ENCODE measurements around the gene TRPV5. TPM values are rescaled to one million over a fixed set of nuclear protein-coding genes. Genes with fewer than 3 reads are reported as not detected.

Gene TRPV5
- total RNA-seq, 2 experiments from 2014 or later = not detected

- ChIA-PET POLR2A (interaction anchor here (0.6 kb wide), 1 partner anchor 250 kb away, joined by 4 read pairs; no protein-coding TSS in a partner anchor), CTCF (interaction anchor here (1.1 to 7.8 kb wide), 4 partner anchors 14 to 356 kb away, joined by 3 to 42 read pairs (median 5); no protein-coding TSS in a partner anchor)
- DNase-seq (no peak), ATAC-seq (no peak)
- no peak overlapping the region for H3K4me3 Mint-ChIP-seq
- peaks cover 23% of the 10 kb centered on the region for H3K4me1 Mint-ChIP-seq
- intact Hi-C loops (cut with DNase I, micrococcal nuclease) = loop anchor here in 1 of 2 experiments (10.0 kb wide), 1 partner anchor 885 kb away; the partner anchor contains the start of gene TAS2R38
- no peaks in the 10 kb centered on the region for H3K9me3 Mint-ChIP-seq (ENCODE audit: low read depth)
- no peak overlapping the region for H3K27ac Mint-ChIP-seq
- no peaks in the 10 kb centered on the region for H3K27me3 Mint-ChIP-seq
- peaks cover 5% of the 10 kb centered on the region for H3K36me3 Mint-ChIP-seq (ENCODE audit: low read depth)
These were observed 74.1 kb downstream of the TRPV5 start for GRCh38 chr7:142859411-142859810.

Other genes with a start within 250 kb of the TRPV5 start
- not detected for gene PRSS1, start 184.3 kb downstream of the TRPV5 start, total RNA-seq
- not detected for gene PRSS2, start 162.8 kb downstream of the TRPV5 start, total RNA-seq
- 10 to 100 TPM; 14.7 to 15.1 TPM for gene EPHB6, start 78.7 kb downstream of the TRPV5 start, total RNA-seq
- not detected for gene TRPV6, start 48.0 kb downstream of the TRPV5 start, total RNA-seq
- gene LLCFC1, start 5.7 kb upstream of the TRPV5 start, total RNA-seq = not detected
- under 1 TPM; 0.32 to 0.44 TPM for gene KEL, start 28.6 kb upstream of the TRPV5 start, total RNA-seq
- not detected for gene OR9A2, start 93.4 kb upstream of the TRPV5 start, total RNA-seq
- not detected for gene OR6V1, start 118.6 kb upstream of the TRPV5 start, total RNA-seq
- not detected for gene PIP, start 198.3 kb upstream of the TRPV5 start, total RNA-seq
- gene TAS2R39, start 249.7 kb upstream of the TRPV5 start, total RNA-seq = not detected